ENCODE data around the gene TNNI3. TPM values are rescaled to one million over a fixed set of nuclear protein-coding genes. Genes with fewer than 3 reads are reported as not detected.
A peak's percentile ranks its signal among the peaks of the same experiment; 100 is the strongest.

The TNNI3 gene
- total and polyA plus RNA-seq, 10 of the 15 experiments (the other 5 are each of a cell fraction or from before 2014, with no cell fraction given): not detected

- TF ChIP-seq KDM1A (IDR thresholded peaks at IDR 0.05; ENCODE audit: borderline replicate concordance) (no peak), SREBF2 (IDR thresholded peaks at IDR 0.05; ENCODE audit: low read length) (no peak), SUPT20H (IDR thresholded peaks at IDR 0.05; ENCODE audit: borderline replicate concordance, control insufficient read depth, low read depth, low read length) (no peak), EGR1 (IDR thresholded peaks at IDR 0.05; ENCODE audit: borderline replicate concordance in 1 of 2, low read depth in 2 of 2, low read length in 2 of 2) (peak; percentile 56 to 98), USF1 (IDR thresholded peaks at IDR 0.05; ENCODE audit: borderline replicate concordance, extremely low read length, insufficient read depth, low read depth, low read length) (peak; percentile 67), HDAC2 (IDR thresholded peaks at IDR 0.05) (no peak), EP300 (IDR thresholded peaks at IDR 0.05; ENCODE audit: borderline replicate concordance in 1 of 2, control insufficient read depth in 1 of 2, low read depth in 2 of 2, low read length in 2 of 2) (no peak), CREM (IDR thresholded peaks at IDR 0.05; ENCODE audit: low read depth) (no peak), HDGF (IDR thresholded peaks at IDR 0.05) (no peak), WRNIP1 (IDR thresholded peaks at IDR 0.05; ENCODE audit: borderline replicate concordance, low read depth, low read length) (no peak), REST (IDR thresholded peaks at IDR 0.05; ENCODE audit: low read depth, low read length) (peak; percentile 98), NFIC (IDR thresholded peaks at IDR 0.05; ENCODE audit: low read depth, low read length) (no peak), RFX5 (IDR thresholded peaks at IDR 0.05; ENCODE audit: low read depth, low read length) (no peak), KLF5 (IDR thresholded peaks at IDR 0.05; ENCODE audit: partially characterized antibody) (no peak), ZBTB4 (CRISPR knock-in tag; IDR thresholded peaks at IDR 0.05) (no peak), ETV6 (conservative IDR thresholded peaks at IDR 0.05 in 1 of 2, IDR thresholded peaks at IDR 0.05 in 1 of 2; ENCODE audit: borderline replicate concordance in 1 of 2, low read depth in 1 of 2) (no peak), TAF1 (IDR thresholded peaks at IDR 0.05; ENCODE audit: borderline replicate concordance, low read depth, low read length) (no peak), GATAD2B (conservative IDR thresholded peaks at IDR 0.05; ENCODE audit: low read depth) (no peak), BACH1 (IDR thresholded peaks at IDR 0.05; ENCODE audit: borderline replicate concordance) (no peak)
- TF ChIP-seq, protein P1, sequence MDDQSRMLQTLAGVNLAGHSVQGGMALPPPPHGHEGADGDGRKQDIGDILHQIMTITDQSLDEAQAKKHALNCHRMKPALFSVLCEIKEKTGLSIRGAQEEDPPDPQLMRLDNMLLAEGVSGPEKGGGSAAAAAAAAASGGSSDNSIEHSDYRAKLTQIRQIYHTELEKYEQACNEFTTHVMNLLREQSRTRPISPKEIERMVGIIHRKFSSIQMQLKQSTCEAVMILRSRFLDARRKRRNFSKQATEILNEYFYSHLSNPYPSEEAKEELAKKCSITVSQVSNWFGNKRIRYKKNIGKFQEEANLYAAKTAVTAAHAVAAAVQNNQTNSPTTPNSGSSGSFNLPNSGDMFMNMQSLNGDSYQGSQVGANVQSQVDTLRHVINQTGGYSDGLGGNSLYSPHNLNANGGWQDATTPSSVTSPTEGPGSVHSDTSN (IDR thresholded peaks at IDR 0.05; ENCODE audit: insufficient replicate concordance, low read depth, low read length): no peak
Measured at GRCh38 chr19:55179606-55180484, 22.3 kb upstream of the TNNI3 start, which contains the start of gene SYT5 (continued).

All from GM12878 (cell line).